IPS DF 19.7 (cell line): ENCODE measurements around the gene PRG2.
A peak's percentile ranks its signal among the peaks of the same experiment; 100 is the strongest.
"Not testable (repeated sequence)": the region's sequence is repeated elsewhere in the genome, so short reads cannot be mapped to it uniquely, and the experiment has no call there.

Source experiments
- DNase-seq: peaks from one replicate; pipeline ENCODE4 v3.0.0-alpha.2; 2013; ENCODE audit warnings: low read depth, low spot score

The PRG2 gene

DNA sequence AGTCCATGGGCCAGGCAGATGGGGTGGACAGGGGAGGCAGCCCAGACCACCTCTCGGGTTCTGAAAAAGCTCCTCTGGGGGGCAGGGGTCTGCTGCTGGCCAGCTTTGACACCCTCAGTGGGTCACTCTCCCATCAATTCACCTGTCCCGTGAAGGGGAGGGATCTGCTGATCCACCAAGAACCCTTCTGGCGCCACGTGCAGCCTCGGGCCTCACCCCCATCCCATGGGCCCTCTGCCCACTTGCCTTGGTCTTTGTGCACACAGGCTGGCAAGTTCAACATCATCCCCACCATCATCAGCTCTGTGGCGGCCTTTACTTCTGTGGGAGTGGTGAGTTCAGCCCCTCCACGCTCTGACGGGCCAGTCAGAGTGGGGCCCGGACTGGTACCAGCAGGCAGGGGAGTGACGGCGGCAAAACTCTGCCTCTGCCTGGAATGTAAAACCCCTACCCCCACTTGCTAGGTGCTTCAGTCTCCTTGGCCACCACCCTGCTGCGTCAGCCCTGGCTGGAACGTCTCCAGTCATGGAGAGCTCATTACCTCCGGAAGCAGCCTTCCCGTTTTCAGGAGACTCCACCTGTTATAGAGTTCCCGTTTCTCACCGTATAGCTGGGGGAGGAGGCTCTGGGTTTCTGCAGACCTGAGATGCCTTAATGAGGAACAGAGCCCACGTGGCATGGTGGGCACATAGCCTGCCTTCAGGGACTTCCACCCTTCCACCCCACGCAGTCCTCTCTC lies 22.2 kb downstream of the PRG2 start:
- no peak for DNase-seq

DNA sequence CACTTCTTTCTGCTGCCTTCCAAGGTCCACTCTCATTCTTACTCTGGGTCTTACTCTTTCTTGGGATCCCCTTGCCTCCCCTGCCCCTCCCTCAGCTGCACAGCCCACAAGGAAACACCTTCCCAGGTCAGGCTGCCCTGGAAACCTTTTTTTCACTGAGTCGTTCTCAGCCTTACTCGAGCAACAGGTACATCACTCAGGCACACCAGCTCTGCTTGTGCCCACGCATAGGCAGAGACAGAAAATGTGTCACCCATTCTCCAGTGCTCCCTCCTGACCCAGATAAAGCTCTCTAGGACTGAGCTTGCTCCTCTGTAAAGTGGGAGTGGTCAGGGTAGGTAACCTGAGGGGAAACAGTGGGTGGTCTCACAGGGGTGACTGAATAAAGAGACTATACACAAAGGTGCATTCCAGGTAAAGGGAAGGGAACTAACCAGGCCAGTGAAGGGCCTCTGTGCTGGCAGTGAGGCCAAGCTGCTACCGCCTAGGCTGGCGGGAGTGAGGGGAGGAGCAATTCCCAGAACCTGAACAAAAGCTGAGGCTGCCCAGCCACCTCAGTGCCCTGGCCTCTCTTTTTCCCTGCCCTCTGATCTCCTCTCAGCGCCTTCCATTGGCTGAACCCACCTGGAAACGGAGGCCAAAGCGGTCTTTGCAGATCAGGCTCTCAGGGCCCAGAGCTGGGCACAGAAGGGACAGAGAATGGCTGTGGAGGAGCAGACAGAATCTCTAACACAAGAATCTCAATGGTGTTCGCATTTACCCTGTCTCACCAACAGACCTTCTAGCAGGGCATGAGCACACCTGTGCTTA lies 25.4 kb downstream of the PRG2 start:
- peak; percentile 52 for DNase-seq

DNA sequence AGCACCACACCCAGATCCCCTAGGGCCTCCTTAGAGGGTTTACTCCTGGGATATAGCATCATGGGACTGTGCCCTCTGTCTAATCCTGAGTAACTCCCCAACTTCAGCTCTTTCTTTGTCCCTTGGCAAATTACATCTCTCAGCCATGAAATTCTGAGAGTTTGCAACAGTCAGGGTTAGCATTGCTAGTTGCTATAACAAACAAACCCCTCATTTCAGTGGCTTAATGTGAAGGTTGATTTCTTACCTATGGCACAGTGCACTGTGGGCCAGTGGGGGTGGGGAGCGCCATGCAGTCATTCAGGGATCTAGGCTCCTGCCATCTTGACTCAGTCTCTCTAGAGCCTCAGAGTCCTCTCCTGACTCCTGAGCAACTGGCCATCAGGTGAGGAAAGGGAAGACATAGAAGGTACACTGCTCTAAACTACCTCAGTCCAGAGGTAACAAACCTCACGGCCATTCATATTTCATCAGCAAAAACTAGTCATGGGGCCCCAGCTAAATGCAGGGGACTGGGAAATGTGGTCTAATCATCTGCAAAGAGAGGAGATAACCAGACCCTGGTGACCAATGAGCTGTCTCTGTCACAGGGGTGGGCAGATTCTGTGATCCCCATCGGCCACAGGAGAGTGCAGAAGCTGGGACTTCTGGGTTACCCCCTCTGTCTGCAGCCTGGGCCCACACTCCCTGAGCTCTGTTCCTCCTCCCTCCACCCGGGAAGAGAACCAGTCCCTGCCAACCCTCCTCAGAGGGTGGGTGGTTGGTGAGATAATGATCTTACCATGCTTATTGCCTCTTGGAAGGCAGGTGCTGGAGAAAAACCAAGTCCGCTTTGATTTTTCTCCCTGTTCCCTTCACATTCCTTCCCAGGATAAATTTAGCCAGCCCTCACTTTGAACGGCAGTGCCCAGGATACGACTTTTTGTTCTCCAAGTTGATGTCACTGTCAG lies 27.0 kb downstream of the PRG2 start:
- no peak for DNase-seq

DNA sequence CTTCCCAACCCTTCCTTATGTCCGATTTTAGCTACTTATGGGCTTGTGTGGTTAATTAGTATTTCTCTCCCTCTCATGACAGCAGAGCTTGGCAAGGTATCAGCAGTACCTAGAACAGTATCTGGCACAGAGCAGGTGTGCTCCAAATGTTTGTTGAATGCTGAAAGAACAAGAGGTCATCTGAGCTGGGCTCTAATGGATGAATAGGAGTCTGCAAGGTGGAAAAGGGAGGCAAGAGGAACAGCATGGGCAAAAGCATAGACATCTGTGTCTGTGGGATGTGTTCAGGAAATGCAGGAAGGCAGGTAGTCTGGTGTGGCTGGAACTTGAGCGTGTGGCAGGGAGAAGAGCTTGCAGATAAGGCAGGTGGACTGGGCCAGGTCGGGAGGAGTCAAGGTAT lies 28.5 kb downstream of the PRG2 start:
- no peak for DNase-seq

DNA sequence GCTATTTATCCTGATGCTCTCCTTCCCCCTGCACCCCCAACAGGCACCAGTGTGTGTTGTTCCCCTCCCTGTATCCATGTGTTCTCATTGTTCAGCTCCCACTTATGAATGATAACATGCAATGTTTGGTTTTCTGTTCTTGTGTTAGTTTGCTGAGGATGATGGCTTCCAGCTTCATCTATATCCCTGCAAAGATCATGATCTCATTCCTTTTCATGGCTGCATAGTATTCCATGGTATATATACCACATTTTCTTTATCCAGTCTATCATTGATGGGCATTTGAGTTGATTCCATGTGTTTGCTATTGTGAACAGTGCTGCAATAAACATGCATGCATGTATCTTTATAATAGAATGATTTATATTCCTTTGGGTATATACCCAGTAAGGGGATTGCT lies 29.0 kb downstream of the PRG2 start:
- not testable (repeated sequence) for DNase-seq

GRCh38 chr11:57360991-57361390 lies 29.5 kb downstream of the PRG2 start:
- DNase-seq = no peak

GRCh38 chr11:57359896-57360690 lies 30.4 kb downstream of the PRG2 start:
- DNase-seq = no peak

DNA sequence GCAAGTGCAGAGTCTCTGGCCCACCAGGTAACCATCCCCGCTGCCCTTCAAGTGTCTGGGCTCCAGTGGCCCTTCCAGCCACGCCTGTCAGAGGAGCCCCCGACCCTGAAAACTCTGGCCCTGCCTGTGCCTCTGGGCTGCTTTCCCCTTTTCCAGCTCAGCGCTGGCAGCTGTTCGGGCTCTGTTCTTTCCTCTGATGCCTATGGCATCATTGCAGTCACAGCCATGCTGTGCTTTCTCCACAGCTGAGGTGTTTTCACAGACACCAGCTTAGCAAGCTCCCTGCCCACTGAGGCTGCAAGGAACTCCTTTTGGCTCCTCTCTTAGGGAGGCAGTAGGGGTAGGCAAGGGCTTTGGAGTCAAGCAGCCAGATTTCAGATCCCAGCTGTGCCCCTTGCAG lies 31.1 kb downstream of the PRG2 start:
- DNase-seq = no peak

DNA sequence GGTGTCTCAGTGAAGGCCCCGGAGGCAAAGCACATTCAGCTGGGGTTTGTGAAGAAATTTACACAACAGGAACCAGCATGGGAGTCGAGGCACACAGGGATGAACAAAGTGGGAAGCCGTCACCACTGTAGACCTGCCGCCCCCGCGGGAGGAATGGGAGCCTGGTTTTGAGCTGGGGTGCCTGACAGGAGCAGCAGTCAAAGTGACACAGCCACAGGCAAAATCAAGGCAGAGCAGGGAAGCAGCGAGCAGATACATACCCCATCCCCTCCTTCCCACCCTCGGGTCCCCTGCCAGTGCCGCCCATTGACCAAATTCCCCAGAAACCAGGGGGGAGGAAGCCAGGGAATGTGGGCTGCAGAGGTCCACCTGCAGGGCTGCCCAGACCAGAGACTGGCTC lies 31.5 kb downstream of the PRG2 start:
- DNase-seq = no peak

DNA sequence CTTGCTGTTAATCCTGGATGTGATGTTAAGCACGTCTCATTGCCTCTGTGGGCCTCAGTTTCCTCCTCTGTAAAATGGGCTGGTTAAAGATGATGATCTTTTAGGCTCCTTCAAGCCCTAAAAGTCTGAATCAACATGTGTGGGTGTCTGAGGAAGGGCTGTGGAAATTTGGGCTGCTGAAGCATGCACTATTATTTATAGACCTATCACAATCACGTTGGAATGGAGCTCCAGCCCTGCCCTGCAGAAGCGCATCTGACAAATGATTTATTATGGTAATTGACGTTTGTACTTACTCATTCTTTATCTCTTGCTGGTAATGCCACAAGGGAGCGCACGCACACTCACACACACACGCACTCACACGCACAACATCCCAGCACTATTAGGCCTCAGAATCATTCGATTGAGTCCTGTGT lies 31.9 kb downstream of the PRG2 start:
- no peak for DNase-seq

GRCh38 chr11:57357856-57358255 lies 32.6 kb downstream of the PRG2 start:
- no peak for DNase-seq

GRCh38 chr11:57357310-57357709 lies 33.1 kb downstream of the PRG2 start:
- DNase-seq = no peak

DNA sequence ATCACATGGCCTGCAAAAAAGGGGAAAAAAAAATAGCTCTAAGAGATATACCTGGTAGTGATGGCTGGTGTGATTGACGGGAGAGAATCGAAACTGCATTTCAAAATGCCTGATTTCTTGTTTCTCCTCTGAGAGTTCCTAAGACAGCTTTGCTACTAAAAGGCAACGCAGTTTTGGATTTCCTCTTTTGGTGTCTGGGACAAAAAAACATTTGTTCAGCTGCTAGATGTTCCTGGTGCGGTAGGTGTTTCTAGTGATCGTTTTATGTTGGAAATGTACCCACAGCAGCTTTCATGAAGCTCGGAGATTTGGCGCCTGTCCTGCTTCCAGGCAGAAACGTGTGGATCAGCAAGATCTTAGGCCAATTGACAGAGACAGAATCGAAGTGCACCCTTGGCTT lies 34.2 kb downstream of the PRG2 start:
- DNase-seq = no peak

- DNase-seq = no peak
Observed at GRCh38 chr11:57354699-57355098, 35.8 kb downstream of the PRG2 start.

GRCh38 chr11:57353852-57354251 lies 36.6 kb downstream of the PRG2 start:
- DNase-seq = no peak

- DNase-seq = no peak
Observed at GRCh38 chr11:57353446-57353845, 37.0 kb downstream of the PRG2 start.

- DNase-seq = no peak
Observed at GRCh38 chr11:57353036-57353435, 37.4 kb downstream of the PRG2 start.

DNA sequence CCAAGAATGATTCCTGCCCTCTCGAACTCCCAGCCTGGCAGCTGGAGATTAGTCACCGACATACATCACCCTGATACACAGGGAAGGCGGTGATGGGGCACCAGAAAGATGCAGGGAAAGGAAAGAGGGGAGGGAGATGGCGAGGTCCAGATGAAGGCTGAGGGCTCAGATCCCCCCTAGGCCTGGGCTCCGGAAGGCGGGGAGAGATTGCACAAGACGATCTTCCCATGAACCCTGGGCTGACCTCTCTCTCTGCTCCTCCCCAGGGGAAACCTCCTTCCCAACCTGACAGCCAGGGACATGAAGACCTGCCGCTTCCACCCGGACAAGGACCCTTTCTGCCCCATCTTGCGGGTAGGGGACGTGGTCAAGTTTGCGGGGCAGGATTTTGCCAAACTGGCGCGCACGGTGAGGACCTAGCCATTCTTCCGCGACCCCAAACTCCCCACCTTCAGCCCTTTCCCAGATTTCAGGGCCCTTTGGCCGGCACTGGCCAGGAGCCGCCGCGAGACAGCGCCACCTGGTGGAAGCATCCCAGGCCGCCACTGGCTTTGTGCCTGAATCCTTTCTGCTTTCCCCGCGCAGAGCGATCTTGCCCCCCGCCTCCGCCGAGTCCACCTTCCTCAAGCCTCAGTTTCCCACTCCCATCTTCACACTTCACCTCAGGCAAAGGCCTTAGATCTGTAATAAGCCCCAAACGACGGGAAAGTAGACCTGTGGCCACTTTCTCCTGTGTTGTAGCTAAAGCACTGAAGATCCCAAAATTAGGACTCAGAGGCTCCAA lies 40.8 kb downstream of the PRG2 start:
- no peak for DNase-seq

DNA sequence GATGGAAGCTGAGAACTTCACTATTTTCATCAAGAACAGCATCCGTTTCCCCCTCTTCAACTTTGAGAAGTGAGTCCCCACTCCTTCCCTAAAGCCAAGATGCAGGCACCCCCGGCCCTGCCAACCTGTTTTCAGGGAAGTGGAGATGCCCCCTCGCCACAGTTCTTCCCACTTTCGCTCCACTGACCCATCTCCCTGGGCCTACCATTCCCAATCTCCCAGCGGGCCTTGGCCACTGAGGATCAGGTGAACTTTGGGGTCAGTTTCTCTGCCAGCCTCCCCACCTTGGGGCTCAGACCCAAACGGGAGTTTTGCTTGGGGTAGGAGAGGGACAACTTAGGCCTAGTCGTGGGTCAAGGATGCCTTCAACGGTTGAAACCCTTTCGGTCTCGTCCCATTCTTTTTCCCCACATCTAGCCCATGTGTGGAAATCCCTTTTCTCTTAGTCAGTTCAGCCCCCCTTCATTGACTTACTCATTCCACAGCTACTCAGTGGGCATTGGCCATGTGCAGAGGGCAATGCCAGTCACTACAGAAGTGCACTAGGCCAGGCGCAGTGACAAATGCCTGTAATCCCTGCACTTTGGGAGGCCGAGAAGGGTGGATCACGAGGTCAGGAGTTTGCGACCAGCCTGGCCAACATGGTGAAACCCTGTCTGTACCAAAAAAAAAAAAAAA lies 41.7 kb downstream of the PRG2 start:
- DNase-seq = no peak

GRCh38 chr11:57348052-57348451 lies 42.4 kb downstream of the PRG2 start:
- DNase-seq = no peak
